ENCODE data around the gene DIO3. TPM values are rescaled to one million over a fixed set of nuclear protein-coding genes. Genes with fewer than 3 reads are reported as not detected.

DIO3 gene
- under 0.01 TPM for total RNA-seq

- no peak for DNase-seq (ENCODE audit: low read depth in 2 of 3, low spot score in 2 of 3)
Measured at GRCh38 chr14:101561145-101561896, at the start of gene DIO3. DIO3 (plus strand) TSS chr14:101561495.

GRCh38 chr14:101511620-101512375 lies 49.5 kb upstream of the DIO3 start:
- peak in 2 of 3 donors; percentile 40 to 56 for DNase-seq (ENCODE audit: low read depth in 2 of 3, low spot score in 2 of 3)

- no peak for DNase-seq (ENCODE audit: low read depth in 2 of 3, low spot score in 2 of 3)
Measured at GRCh38 chr14:101512376-101512695, 49.0 kb upstream of the DIO3 start.

GRCh38 chr14:101514136-101514535 lies 47.2 kb upstream of the DIO3 start:
- no peak for DNase-seq (ENCODE audit: low read depth in 2 of 3, low spot score in 2 of 3)

GRCh38 chr14:101516401-101516800 lies 44.9 kb upstream of the DIO3 start:
- no peak for DNase-seq (ENCODE audit: low read depth in 2 of 3, low spot score in 2 of 3)

GRCh38 chr14:101518611-101519473 lies 42.5 kb upstream of the DIO3 start:
- no peak for DNase-seq (ENCODE audit: low read depth in 2 of 3, low spot score in 2 of 3)

- DNase-seq (ENCODE audit: low read depth in 2 of 3, low spot score in 2 of 3) = no peak
Measured at GRCh38 chr14:101520621-101521472, 40.4 kb upstream of the DIO3 start.

- no peak for DNase-seq (ENCODE audit: low read depth in 2 of 3, low spot score in 2 of 3)
Measured at GRCh38 chr14:101521473-101521915, 39.8 kb upstream of the DIO3 start.

- no peak for DNase-seq (ENCODE audit: low read depth in 2 of 3, low spot score in 2 of 3)
Measured at GRCh38 chr14:101521978-101522377, 39.3 kb upstream of the DIO3 start.

- no peak for DNase-seq (ENCODE audit: low read depth in 2 of 3, low spot score in 2 of 3)
Measured at GRCh38 chr14:101525640-101526527, 35.4 kb upstream of the DIO3 start.

- no peak for DNase-seq (ENCODE audit: low read depth in 2 of 3, low spot score in 2 of 3)
Measured at GRCh38 chr14:101527987-101528386, 33.3 kb upstream of the DIO3 start.

GRCh38 chr14:101529079-101529478 lies 32.2 kb upstream of the DIO3 start:
- no peak for DNase-seq (ENCODE audit: low read depth in 2 of 3, low spot score in 2 of 3)

- no peak for DNase-seq (ENCODE audit: low read depth in 2 of 3, low spot score in 2 of 3)
Measured at GRCh38 chr14:101534198-101534597, 27.1 kb upstream of the DIO3 start.

GRCh38 chr14:101535232-101535631 lies 26.1 kb upstream of the DIO3 start:
- peak in 2 of 3 donors; percentile 54 to 84 for DNase-seq (ENCODE audit: low read depth in 2 of 3, low spot score in 2 of 3)

- no peak for DNase-seq (ENCODE audit: low read depth in 2 of 3, low spot score in 2 of 3)
Measured at GRCh38 chr14:101535701-101536207, 25.5 kb upstream of the DIO3 start.

GRCh38 chr14:101537286-101537685 lies 24.0 kb upstream of the DIO3 start:
- no peak for DNase-seq (ENCODE audit: low read depth in 2 of 3, low spot score in 2 of 3)

GRCh38 chr14:101538878-101539277 lies 22.4 kb upstream of the DIO3 start:
- no peak for DNase-seq (ENCODE audit: low read depth in 2 of 3, low spot score in 2 of 3)

GRCh38 chr14:101539880-101540279 lies 21.4 kb upstream of the DIO3 start:
- DNase-seq (ENCODE audit: low read depth in 2 of 3, low spot score in 2 of 3) = no peak
